HepG2 (cell line): ENCODE results near the gene KISS1R.

Experiments
- CHD4 ChIP-seq: fragments of 200-600 bp; sonication (generic); IDR thresholded peaks from 2 replicates; pipeline ENCODE4 v1.7.0; 2017; ENCODE audit warnings: mild to moderate bottlenecking, low read length, borderline replicate concordance
- DR1 ChIP-seq: sonication (generic); formaldehyde crosslinking; IDR thresholded peaks from 2 replicates; pipeline ENCODE4 v1.8.0; 2021; ENCODE audit warnings: mild to moderate bottlenecking, missing genetic modification reagents, inconsistent platforms
- ZNF670 ChIP-seq: sonication (generic); formaldehyde crosslinking; IDR thresholded peaks from 2 replicates; pipeline ENCODE4 v1.8.0; 2022; ENCODE audit warnings: mild to moderate bottlenecking, missing genetic modification reagents, borderline replicate concordance

DNA sequence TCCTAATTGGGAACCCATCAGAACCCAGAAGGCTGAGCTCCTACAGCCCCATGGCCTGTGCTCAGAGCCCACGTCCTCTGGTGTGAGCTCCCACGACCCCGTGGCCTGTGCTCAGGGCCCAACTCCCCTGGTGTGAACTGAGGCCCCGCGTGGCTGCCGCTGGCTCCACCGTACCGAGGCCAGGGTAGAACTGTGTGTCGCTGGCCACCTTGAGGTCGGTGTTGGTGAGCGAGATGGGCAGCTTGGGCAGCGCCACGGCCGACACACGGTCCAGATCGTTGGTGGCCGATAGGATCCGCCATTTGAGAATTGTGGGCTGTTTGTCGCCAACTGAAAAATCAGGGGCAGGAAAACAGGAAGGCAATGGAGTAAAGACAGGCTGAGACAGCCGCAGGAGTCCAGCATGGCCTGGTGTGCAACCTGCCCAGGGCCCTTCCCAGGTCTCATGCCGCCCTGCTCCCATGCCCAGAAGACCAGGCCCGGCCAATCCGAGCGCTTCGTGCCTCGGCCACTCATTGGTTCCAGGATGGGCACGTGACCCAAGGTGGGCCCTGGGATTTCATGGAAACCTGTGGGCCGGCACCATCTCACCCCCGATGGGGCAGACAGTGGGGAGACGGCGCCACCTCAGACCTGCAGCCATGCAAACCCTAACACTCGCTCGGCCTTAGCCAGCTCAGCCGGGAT, 35.6 kb upstream of the KISS1R start:
- TF ChIP-seq DR1 (CRISPR knock-in tag) (no peak), ZNF670 (CRISPR knock-in tag) (no peak), CHD4 (no peak)
